ENCODE results near the gene YWHAH. TPM values are rescaled to one million over a fixed set of nuclear protein-coding genes. Genes with fewer than 3 reads are reported as not detected.

The YWHAH gene
- total RNA-seq, result 139 TPM

- DNase-seq (ENCODE audit: low spot score in 2 of 2), result peak; percentile 70 to 96
- intact Hi-C loops (cut with DNase I), result loop anchor here (1.0 to 10.0 kb wide), 4 partner anchors 13 to 279 kb away; partner anchors contain the start of gene PISD
- Histone ChIP-seq H3K4me1 (peaks cover 0 to 3% of the 10 kb centered on the region in 2 donors), H3K9me3 (no peaks in the 10 kb centered on the region), H3K27me3 (no peaks in the 10 kb centered on the region), H3K27ac (peak within 1 kb of the TSS; percentile 95 to 99), H3K4me3 (peak within 1 kb of the TSS; percentile 83 to 98), H3K36me3 (peaks cover 0 to under 1% of the 10 kb centered on the region in 2 donors)
- TF ChIP-seq CTCF (IDR thresholded peaks at IDR 0.05), result peak in 1 of 3 experiments; percentile 22
These were observed at the start of gene YWHAH for GRCh38 chr22:31943978-31944699. YWHAH (plus strand) TSS chr22:31944535; CDS start chr22:31944734, 199 bp downstream.

GRCh38 chr22:31895411-31896123 lies 48.8 kb upstream of the YWHAH start:
- Histone ChIP-seq H3K27ac (no peak overlapping the region), H3K36me3 (peaks cover 17 to 30% of the 10 kb centered on the region in 2 donors), H3K27me3 (no peaks in the 10 kb centered on the region), H3K4me3 (no peak overlapping the region), H3K9me3 (no peaks in the 10 kb centered on the region), H3K4me1 (no peaks in the 10 kb centered on the region)
- DNase-seq (ENCODE audit: low spot score in 2 of 2), result no peak
- no peak for TF ChIP-seq CTCF (IDR thresholded peaks at IDR 0.05)
- intact Hi-C loops (cut with DNase I), result no loop called here

- Histone ChIP-seq H3K36me3 (peaks cover 17 to 34% of the 10 kb centered on the region in 2 donors), H3K27ac (no peak overlapping the region), H3K4me3 (no peak overlapping the region), H3K4me1 (no peaks in the 10 kb centered on the region), H3K9me3 (no peaks in the 10 kb centered on the region), H3K27me3 (no peaks in the 10 kb centered on the region)
- no peak for DNase-seq (ENCODE audit: low spot score in 2 of 2)
- intact Hi-C loops (cut with DNase I), result no loop called here
- TF ChIP-seq CTCF (IDR thresholded peaks at IDR 0.05), result no peak
These were observed 47.9 kb upstream of the YWHAH start for GRCh38 chr22:31896472-31896871.

- peaks cover 21 to 46% of the 10 kb centered on the region in 2 donors for H3K36me3 ChIP-seq
- no peaks in the 10 kb centered on the region for H3K9me3 ChIP-seq
- no peak overlapping the region for H3K4me3 ChIP-seq
- H3K27ac ChIP-seq, result no peak overlapping the region
- TF ChIP-seq CTCF (IDR thresholded peaks at IDR 0.05), result no peak
- H3K4me1 ChIP-seq, result no peaks in the 10 kb centered on the region
- intact Hi-C loops (cut with DNase I), result no loop called here
- H3K27me3 ChIP-seq, result no peaks in the 10 kb centered on the region
- no peak for DNase-seq (ENCODE audit: low spot score in 2 of 2)
These were observed 46.2 kb upstream of the YWHAH start for GRCh38 chr22:31897842-31898805.

GRCh38 chr22:31898926-31899325 lies 45.4 kb upstream of the YWHAH start:
- intact Hi-C loops (cut with DNase I), result no loop called here
- Histone ChIP-seq H3K36me3 (peaks cover 22 to 44% of the 10 kb centered on the region in 2 donors), H3K27me3 (no peaks in the 10 kb centered on the region), H3K4me1 (no peaks in the 10 kb centered on the region), H3K4me3 (no peak overlapping the region), H3K9me3 (no peaks in the 10 kb centered on the region), H3K27ac (no peak overlapping the region)
- no peak for TF ChIP-seq CTCF (IDR thresholded peaks at IDR 0.05)
- no peak for DNase-seq (ENCODE audit: low spot score in 2 of 2)
